ENCODE results near the gene SEC61A1. TPM values are rescaled to one million over a fixed set of nuclear protein-coding genes. Genes with fewer than 3 reads are reported as not detected.
A peak's percentile ranks its signal among the peaks of the same experiment; 100 is the strongest.

SEC61A1 gene
- 100 to 1,000 TPM; 103 to 154 (median 114) TPM for polyA plus RNA-seq (ENCODE audit: insufficient read length in 10 of 10)
- long read RNA-seq, donor 1, transcript SEC61A1-201 (12 exons, 3,635 nt) = major isoform, 23 of 105 reads
- long read RNA-seq, donor 1, partial matches to known transcripts = 82 of 105 reads
- long read RNA-seq, donor 1, other reads (novel, unspliced or antisense) = 0 of 105 reads
- long read RNA-seq, donor 2, transcript SEC61A1-201 (12 exons, 3,635 nt) = major isoform, 13 of 20 reads
- long read RNA-seq, donor 2, partial matches to known transcripts = 7 of 20 reads
- long read RNA-seq, donor 2, other reads (novel, unspliced or antisense) = 0 of 20 reads
- long read RNA-seq, donor 3 = 0 reads
- long read RNA-seq, donor 4, transcript SEC61A1-201 (12 exons, 3,635 nt) = major isoform, 9 of 16 reads
- long read RNA-seq, donor 4, partial matches to known transcripts = 7 of 16 reads
- long read RNA-seq, donor 4, other reads (novel, unspliced or antisense) = 0 of 16 reads
- long read RNA-seq, donor 5, transcript SEC61A1-201 (12 exons, 3,635 nt) = major isoform, 13 of 142 reads
- long read RNA-seq, donor 5, partial matches to known transcripts = 128 of 142 reads
- long read RNA-seq, donor 5, other reads (novel, unspliced or antisense) = 0 of 142 reads
- long read RNA-seq, donor 6, transcript SEC61A1-201 (12 exons, 3,635 nt) = major isoform, 27 of 145 reads
- long read RNA-seq, donor 6, partial matches to known transcripts = 118 of 145 reads
- long read RNA-seq, donor 6, other reads (novel, unspliced or antisense) = 0 of 145 reads
- long read RNA-seq, donor 7, transcript SEC61A1-201 (12 exons, 3,635 nt) = major isoform, 15 of 21 reads
- long read RNA-seq, donor 7, partial matches to known transcripts = 5 of 21 reads
- long read RNA-seq, donor 7, other reads (novel, unspliced or antisense) = 0 of 21 reads
- long read RNA-seq, donor 8, transcript SEC61A1-201 (12 exons, 3,635 nt) = major isoform, 21 of 44 reads
- long read RNA-seq, donor 8, partial matches to known transcripts = 23 of 44 reads
- long read RNA-seq, donor 8, other reads (novel, unspliced or antisense) = 0 of 44 reads
- long read RNA-seq, donor 9, partial matches to known transcripts = 0 of 3 reads
- long read RNA-seq, donor 9, other reads (novel, unspliced or antisense) = 0 of 3 reads

GRCh38 chr3:128051837-128052594 is at the start of gene SEC61A1:
Gene SEC61A1 (plus strand): TSS chr3:128052437. CDS start chr3:128052553, 116 bp downstream.
- peak; percentile 96 to 98 (median 97) for DNase-seq

- no peak for DNase-seq
Observed at GRCh38 chr3:128004661-128005060, 47.6 kb upstream of the SEC61A1 start.

- no peak for DNase-seq
Observed at GRCh38 chr3:128006061-128007032, 45.9 kb upstream of the SEC61A1 start.

DNA sequence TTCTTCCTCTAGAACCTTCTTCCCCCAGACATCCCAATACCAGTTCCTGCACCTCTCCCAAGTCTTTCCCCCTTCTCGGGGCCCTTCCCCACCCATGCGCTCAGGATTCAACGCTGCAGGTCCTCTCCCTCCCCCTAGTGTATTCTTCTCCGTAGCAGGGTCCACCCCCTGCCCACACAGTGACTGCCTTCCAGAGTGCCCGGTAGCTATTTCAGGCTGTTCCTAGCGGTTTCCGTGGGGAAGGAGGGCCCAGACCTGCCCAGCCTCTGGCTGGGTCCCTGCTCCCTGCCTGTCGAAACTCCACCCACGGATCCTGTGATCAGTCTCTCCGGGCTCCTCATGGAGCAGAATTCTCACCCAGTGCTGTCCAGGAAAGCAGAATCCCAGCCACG is 45.2 kb upstream of the SEC61A1 start:
- DNase-seq = no peak

- no peak for DNase-seq
Observed at GRCh38 chr3:128009952-128010846, 42.0 kb upstream of the SEC61A1 start.

DNA sequence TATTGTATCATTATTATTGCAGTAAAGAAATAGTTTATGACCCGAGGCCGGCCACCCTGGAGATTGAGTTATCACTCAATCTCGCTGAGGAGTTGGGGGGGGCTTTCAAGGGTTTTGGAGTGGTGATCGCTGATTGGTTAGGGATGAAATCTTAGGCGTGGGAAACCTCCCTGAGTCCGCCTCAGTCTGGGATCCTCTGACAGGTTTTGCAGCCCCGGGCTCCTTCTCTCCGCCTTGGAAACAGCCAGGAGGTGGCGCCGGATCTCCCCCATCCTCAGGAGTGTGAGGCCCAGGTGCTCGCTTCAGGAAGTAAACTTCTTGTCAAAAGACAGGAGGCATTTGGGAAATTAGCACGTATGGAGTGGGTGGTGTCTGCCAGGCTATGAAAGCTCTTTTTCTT is 41.1 kb upstream of the SEC61A1 start:
- no peak for DNase-seq

GRCh38 chr3:128012050-128012449 is 40.2 kb upstream of the SEC61A1 start:
- no peak for DNase-seq

DNA sequence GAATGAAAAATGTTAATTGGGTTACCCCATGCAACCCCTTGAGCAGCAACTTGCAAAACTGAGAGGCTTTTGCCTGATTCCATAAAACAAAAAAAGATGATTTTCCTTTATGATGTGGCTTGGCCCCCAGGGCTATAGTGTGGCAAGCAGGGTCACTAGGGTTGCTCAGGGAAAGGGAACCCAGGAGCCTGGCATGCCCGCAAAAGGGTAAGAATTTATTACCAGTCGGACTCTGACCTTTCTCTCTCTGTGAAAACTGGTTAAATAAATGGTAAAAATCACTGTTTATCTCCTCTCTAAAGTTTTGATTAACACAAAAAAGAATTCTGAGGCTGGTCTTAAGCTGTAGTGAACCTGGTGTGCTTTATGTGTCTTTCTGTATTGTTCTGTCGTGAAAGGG is 37.7 kb upstream of the SEC61A1 start:
- DNase-seq = no peak

DNA sequence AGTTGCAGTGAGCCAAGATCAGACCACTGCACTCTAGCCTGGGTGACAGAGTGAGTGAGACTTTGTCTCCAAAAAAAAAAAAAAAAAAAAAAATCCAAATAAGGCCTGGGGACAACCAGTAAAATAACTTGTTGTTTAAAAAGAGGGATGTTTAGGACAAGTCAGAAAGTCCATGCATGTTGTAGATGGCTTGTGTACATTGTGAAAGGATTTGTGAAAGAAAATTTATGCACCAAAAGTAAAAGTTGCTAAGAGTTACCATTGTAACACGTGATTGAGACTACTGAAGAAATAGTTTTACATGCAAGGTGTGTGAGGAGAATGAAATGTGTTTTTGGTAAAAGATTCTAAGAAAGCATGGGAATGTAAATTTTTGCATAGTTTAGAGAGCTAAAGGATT is 35.7 kb upstream of the SEC61A1 start:
- DNase-seq = no peak

GRCh38 chr3:128021768-128022372 is 30.4 kb upstream of the SEC61A1 start:
- DNase-seq = no peak

GRCh38 chr3:128033102-128033501 is 19.1 kb upstream of the SEC61A1 start:
- no peak for DNase-seq

DNA sequence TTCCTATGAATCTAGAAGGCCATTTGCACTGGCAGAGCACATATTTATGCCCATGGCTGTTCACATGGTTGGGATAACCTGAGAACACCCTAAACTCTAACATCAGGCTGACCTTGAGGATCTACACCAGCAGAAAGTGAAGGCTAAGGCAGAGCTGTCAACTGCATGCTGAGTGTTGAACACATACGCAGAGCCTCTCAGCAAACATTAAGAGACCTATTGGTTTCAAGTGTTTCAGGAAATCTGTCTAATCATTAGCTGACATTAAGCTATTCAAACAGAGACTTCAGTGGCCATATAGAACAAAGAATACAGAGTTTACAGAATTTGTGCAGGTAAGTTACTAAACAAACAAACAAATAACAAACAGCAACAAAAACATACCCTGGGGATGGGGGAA is 16.1 kb upstream of the SEC61A1 start:
- DNase-seq = no peak

- DNase-seq = no peak
Observed at GRCh38 chr3:128040041-128040440, 12.2 kb upstream of the SEC61A1 start.

GRCh38 chr3:128040660-128041059 is 11.6 kb upstream of the SEC61A1 start:
- DNase-seq = no peak

- DNase-seq = no peak
Observed at GRCh38 chr3:128041344-128041743, 10.9 kb upstream of the SEC61A1 start.

DNA sequence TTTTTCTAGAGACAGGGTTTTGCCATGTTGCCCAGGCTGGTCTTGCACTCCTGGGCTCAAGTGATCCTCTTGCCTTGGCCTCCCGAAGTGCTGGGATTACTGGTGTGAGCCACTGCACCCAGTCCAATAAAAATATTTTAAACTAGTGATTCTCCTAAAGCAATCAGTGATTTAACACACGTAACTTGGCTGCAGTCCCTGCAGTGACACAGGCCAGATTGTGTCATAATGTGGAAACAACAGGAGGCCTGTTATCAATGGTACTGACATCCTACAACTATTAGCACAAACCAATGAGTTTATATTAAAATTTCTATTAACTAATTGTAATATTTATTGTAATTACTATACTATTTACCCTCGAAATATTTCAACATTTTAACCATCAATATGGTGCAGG is 1.6 kb upstream of the SEC61A1 start:
- no peak for DNase-seq

DNA sequence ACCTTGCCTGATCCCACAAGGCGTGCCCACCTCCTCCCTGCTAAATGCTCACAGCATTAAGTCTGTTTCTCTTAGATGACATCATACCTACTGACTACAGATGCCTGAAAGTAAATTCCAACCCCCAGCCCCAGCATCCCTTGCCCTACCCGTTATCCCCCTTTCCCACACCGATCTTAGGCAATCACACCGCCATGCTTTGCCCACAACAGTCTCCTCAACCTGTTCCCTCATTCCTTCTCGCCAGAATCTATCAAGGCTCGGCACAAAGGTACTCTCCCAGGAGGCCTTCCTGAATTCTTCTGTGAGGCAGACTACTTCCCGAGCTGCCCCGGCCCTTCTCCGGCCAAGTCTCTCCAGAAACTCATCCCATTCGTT is 789 bp upstream of the SEC61A1 start:
- DNase-seq = no peak

DNA sequence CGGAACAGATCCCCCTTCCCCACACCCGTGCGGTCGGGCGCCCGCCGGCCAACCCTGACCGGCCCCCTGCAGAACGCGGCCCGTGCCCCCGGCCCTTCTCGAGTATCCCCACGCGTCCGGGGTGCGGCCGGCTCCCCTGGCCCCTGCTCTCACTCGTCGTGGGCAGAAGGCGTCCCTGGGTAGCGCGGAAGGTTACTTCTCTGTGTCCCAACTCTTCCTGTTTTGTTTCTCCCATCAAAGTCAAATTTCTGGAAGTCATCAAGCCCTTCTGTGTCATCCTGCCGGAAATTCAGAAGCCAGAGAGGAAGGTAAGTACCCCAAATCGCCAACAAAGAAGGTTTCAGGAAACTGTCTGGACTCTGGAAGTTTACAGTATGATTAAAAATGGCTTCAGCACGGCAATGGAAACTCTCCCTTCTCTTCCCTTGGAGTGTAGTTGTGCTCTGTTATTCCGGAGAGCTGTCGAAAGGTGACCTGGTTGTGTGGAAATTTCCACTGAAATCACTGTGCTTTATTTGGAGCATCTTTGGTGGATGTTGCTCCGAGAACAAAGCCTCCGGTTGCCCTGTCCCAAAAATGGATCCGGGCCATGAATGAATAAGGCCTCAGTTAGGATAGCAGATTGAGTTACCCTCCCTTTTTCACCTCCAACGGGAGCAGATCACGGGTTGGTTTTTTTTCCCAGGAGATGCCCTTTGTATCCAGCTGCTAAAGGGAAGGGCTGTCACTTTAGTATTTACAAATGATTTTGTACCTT is 536 bp downstream of the SEC61A1 start:
- peak in 2 of 3 donors; percentile 29 to 73 for DNase-seq

Measured in muscle of back (tissue), 13 donors.